Osteoblast (primary cell): Measurements from ENCODE around the gene ADCY5. TPM values are rescaled to one million over a fixed set of nuclear protein-coding genes. Genes with fewer than 3 reads are reported as not detected.

ENCODE experiments used
- DNase-seq: peaks from one replicate; pipeline ENCODE4 v3.0.0; 2011; ENCODE audit warnings: low spot score, mixed read lengths; ENCODE audit not compliant: insufficient read length; ENCODE audit errors: missing footprints
- H2AFZ ChIP-seq: 2 replicates; pipeline ENCODE4 v1.6.0; 2011; ENCODE audit warnings: mild to moderate bottlenecking, low read length
- H3K27ac ChIP-seq: 2 replicates; pipeline ENCODE4 v1.5.1; 2011; ENCODE audit warnings: mild to moderate bottlenecking, low read depth, low read length, moderate library complexity
- H3K27me3 ChIP-seq: 2 replicates; pipeline ENCODE4 v1.6.0; 2012; ENCODE audit warnings: mild to moderate bottlenecking, control low read depth, inconsistent platforms, low read length, moderate library complexity; ENCODE audit not compliant: insufficient read depth
- H3K36me3 ChIP-seq: 2 replicates; pipeline ENCODE4 v1.5.1; 2011; ENCODE audit warnings: mild to moderate bottlenecking, low read length, control low read depth, moderate library complexity; ENCODE audit not compliant: insufficient read depth
- H3K4me1 ChIP-seq: 2 replicates; pipeline ENCODE4 v1.5.1; 2011; ENCODE audit warnings: mild to moderate bottlenecking, low read length, control low read depth, moderate library complexity; ENCODE audit not compliant: insufficient read depth
- H3K4me2 ChIP-seq: 2 replicates; pipeline ENCODE4 v1.6.0; 2011; ENCODE audit warnings: mild to moderate bottlenecking, low read length; ENCODE audit not compliant: insufficient read depth
- H3K4me3 ChIP-seq: fragments of 200-600 bp; sonication (generic); 3 replicates; pipeline ENCODE4 v1.5.1; 2012; ENCODE audit warnings: mild to moderate bottlenecking, low read length, inconsistent platforms; ENCODE audit not compliant: insufficient read depth
- H3K79me2 ChIP-seq: 2 replicates; pipeline ENCODE4 v1.6.0; 2012; ENCODE audit warnings: mild to moderate bottlenecking, low read length, control low read depth, inconsistent platforms; ENCODE audit not compliant: insufficient read depth
- H3K9me3 ChIP-seq: 2 replicates; pipeline ENCODE4 v1.5.1; 2011; ENCODE audit warnings: low read depth, low read length, control low read depth
- H4K20me1 ChIP-seq: 2 replicates; pipeline ENCODE4 v1.6.0; 2012; ENCODE audit warnings: mild to moderate bottlenecking, low read length, control low read depth; ENCODE audit not compliant: insufficient read depth
- CTCF ChIP-seq: IDR thresholded peaks from 2 replicates; pipeline ENCODE4 v1.5.1; 2011; ENCODE audit warnings: mild to moderate bottlenecking, low read depth, low read length, moderate library complexity; ENCODE audit errors: extremely low read depth
- total RNA-seq: library from RNA; depleted of rRNA; stranded (reverse); fragments of >200 nt; gene quantifications from 2 replicates; pipeline ENCODE4 v1.2.3, GENCODE V29; 2012

ADCY5 gene
- total RNA-seq, 1 donor, result 0.72 TPM

DNA sequence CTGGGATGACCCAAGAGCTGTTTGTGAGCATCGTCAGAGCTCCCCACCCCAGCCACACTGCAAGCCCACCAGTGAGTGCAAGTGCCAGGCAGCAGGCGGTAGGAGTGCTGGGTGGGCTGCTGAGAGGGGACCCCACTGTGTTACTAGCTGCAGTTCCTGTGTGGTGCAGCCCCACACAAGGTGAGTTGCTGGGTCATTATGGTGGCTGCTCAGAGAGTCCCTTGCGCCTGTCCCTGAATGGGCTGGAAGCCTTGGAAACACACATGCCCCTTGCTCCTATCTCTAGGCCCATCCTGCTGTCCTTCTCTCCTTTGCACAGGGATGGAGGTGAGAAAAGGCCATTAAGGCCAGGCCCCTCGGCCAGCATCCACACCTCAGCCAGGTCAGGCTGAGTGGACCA is 163.4 kb downstream of the ADCY5 start:
- no peaks in the 10 kb centered on the region for H3K27me3 ChIP-seq
- H3K4me3 ChIP-seq, result no peak overlapping the region
- no peak overlapping the region for H2AFZ ChIP-seq
- no peaks in the 10 kb centered on the region for H3K79me2 ChIP-seq
- H3K4me2 ChIP-seq, result no peak overlapping the region
- TF ChIP-seq CTCF, result no peak
- DNase-seq, result peak; percentile 76
- no peak overlapping the region for H3K27ac ChIP-seq
- no peaks in the 10 kb centered on the region for H3K4me1 ChIP-seq
- H3K36me3 ChIP-seq, result no peaks in the 10 kb centered on the region
- no peaks in the 10 kb centered on the region for H3K9me3 ChIP-seq
- H4K20me1 ChIP-seq, result peaks cover 4% of the 10 kb centered on the region

DNA sequence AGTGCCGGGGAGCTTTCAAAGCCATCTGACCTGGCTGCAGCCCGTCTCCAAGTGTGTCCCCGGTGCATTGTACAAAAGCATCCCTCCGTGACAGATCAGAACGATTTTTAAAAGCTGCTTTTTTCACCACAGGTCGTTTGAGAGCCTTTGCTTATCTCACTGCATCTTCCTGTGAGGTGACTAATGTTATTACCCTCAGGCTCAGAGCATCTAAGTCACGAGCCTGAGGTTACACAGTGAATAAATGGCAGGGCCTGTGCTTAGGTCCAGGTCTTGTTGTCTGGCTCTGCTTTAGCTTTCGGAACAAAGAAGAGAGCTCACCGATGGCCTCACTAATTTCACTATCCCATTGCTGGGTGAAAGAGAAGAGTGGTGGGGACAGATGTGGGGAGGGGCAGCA is 163.8 kb downstream of the ADCY5 start:
- no peaks in the 10 kb centered on the region for H3K36me3 ChIP-seq
- no peak overlapping the region for H3K4me2 ChIP-seq
- no peak for DNase-seq
- no peaks in the 10 kb centered on the region for H3K4me1 ChIP-seq
- no peaks in the 10 kb centered on the region for H3K9me3 ChIP-seq
- no peak overlapping the region for H2AFZ ChIP-seq
- H3K27ac ChIP-seq, result no peak overlapping the region
- no peaks in the 10 kb centered on the region for H3K27me3 ChIP-seq
- TF ChIP-seq CTCF, result no peak
- peaks cover 4% of the 10 kb centered on the region for H4K20me1 ChIP-seq
- no peak overlapping the region for H3K4me3 ChIP-seq
- H3K79me2 ChIP-seq, result no peaks in the 10 kb centered on the region

DNA sequence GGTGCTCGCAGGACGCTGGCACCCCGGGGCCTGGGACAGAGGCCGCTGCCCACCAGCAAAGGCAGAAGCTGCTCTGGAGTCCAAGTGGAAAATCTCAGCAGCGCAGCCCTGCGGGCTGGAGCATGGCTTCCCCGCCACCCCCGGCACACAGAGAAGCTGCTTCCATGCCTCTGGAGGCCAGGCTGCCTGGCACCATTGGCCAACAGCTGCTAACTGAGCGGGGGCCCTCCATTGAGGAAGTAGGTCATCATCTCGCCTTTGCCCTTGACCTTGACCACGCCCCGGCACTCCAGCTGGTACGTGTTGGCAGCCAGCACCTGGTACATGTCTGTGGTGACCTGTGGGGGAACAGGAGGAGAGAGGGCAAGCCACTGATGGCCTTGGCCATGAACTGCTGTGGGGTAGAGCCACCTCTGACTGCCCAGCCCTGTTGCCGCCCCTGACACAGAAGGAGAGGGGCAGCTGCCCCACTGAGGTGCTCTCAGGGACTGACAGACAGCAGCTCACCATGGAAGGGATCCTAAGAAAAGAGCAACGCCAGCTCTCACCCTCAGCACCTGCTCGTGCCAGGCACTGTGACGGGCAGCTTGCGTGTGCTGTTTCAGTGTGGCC is 164.4 kb downstream of the ADCY5 start:
- Histone ChIP-seq H3K9me3 (no peaks in the 10 kb centered on the region), H3K27me3 (no peaks in the 10 kb centered on the region), H3K4me2 (no peak overlapping the region), H3K36me3 (no peaks in the 10 kb centered on the region), H2AFZ (no peak overlapping the region), H4K20me1 (peaks cover 4% of the 10 kb centered on the region), H3K4me1 (no peaks in the 10 kb centered on the region), H3K27ac (no peak overlapping the region), H3K4me3 (no peak overlapping the region), H3K79me2 (no peaks in the 10 kb centered on the region)
- peak; percentile 30 for DNase-seq
- no peak for TF ChIP-seq CTCF

GRCh38 chr3:123283657-123284398 is 165.1 kb downstream of the ADCY5 start:
- Histone ChIP-seq H3K4me2 (no peak overlapping the region), H3K9me3 (no peaks in the 10 kb centered on the region), H4K20me1 (peaks cover 4% of the 10 kb centered on the region)

More at GRCh38 chr3:123283657-123284398, 165.1 kb downstream of the ADCY5 start:
- no peak overlapping the region for H3K4me3 ChIP-seq
- H2AFZ ChIP-seq, result no peak overlapping the region
- H3K4me1 ChIP-seq, result no peaks in the 10 kb centered on the region
- H3K79me2 ChIP-seq, result no peaks in the 10 kb centered on the region
- DNase-seq, result peak; percentile 14
- no peak overlapping the region for H3K27ac ChIP-seq
- no peak for TF ChIP-seq CTCF
- H3K36me3 ChIP-seq, result no peaks in the 10 kb centered on the region
- H3K27me3 ChIP-seq, result no peaks in the 10 kb centered on the region
